GM10248 (cell line): Measurements from ENCODE around the gene ZNF831.

Experiments
- CTCF ChIA-PET: fragments of 300-600 bp; sonication (Branson Sonifier 250); formaldehyde crosslinking; extraction: SDS; loops from one replicate; lab custom pipeline; 2021; ENCODE audit warnings: antibody characterized with exemption; lab: Yijun Ruan, JAX
- POLR2A ChIA-PET: fragments of 350-650 bp; sonication (Branson Sonifier 250); formaldehyde crosslinking; extraction: SDS; loops from one replicate; lab custom pipeline; 2020; ENCODE audit warnings: antibody characterized with exemption; lab: Yijun Ruan, JAX
- DNase-seq: peaks from one replicate; pipeline ENCODE4 v3.0.0; 2012; ENCODE audit errors: extremely low spot score
- TF ChIP-seq, protein P1 (sequence below): IDR thresholded peaks from 2 replicates; pipeline ENCODE4 v1.5.1; 2012; ENCODE audit warnings: mild to moderate bottlenecking, low read depth; ENCODE audit errors: extremely low read depth, missing control alignments, control extremely low read depth

ZNF831 gene

DNA sequence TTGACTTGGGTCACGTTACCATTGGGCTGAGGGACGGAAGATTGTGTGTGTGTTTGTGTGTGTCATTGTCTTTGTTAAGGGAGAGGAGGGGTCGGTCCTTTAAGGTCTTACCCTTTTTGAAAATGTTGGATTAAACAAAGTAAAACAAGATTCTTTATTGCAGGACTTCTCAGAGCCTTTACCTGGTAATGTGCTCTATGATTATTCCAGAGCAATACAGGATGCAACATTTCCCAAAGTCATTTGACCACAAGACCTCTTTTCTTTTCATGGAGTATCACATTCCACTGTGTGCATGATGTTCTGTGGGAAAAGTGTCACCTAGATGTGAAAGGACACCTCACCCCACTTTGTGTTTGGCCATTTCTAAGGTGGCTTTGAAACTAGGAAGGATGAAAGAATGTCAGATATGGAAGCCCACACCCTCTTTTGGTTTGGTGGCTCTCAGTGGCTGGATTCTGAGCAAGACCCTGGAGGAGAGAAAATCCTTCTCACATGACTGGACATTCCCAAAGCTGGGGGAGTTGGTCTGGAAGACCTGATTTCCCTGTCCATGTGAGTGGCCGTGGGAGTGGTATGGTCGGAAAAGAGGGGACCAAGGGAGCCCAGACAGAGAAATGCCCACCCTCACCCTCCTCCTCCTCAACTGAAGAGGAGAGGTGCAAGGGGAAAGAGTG is 18.2 kb upstream of the ZNF831 start:
- DNase-seq: no peak
- CTCF ChIA-PET: no interaction called here
- POLR2A ChIA-PET: no interaction called here
- TF ChIP-seq, protein P1, sequence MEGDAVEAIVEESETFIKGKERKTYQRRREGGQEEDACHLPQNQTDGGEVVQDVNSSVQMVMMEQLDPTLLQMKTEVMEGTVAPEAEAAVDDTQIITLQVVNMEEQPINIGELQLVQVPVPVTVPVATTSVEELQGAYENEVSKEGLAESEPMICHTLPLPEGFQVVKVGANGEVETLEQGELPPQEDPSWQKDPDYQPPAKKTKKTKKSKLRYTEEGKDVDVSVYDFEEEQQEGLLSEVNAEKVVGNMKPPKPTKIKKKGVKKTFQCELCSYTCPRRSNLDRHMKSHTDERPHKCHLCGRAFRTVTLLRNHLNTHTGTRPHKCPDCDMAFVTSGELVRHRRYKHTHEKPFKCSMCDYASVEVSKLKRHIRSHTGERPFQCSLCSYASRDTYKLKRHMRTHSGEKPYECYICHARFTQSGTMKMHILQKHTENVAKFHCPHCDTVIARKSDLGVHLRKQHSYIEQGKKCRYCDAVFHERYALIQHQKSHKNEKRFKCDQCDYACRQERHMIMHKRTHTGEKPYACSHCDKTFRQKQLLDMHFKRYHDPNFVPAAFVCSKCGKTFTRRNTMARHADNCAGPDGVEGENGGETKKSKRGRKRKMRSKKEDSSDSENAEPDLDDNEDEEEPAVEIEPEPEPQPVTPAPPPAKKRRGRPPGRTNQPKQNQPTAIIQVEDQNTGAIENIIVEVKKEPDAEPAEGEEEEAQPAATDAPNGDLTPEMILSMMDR: no peak

DNA sequence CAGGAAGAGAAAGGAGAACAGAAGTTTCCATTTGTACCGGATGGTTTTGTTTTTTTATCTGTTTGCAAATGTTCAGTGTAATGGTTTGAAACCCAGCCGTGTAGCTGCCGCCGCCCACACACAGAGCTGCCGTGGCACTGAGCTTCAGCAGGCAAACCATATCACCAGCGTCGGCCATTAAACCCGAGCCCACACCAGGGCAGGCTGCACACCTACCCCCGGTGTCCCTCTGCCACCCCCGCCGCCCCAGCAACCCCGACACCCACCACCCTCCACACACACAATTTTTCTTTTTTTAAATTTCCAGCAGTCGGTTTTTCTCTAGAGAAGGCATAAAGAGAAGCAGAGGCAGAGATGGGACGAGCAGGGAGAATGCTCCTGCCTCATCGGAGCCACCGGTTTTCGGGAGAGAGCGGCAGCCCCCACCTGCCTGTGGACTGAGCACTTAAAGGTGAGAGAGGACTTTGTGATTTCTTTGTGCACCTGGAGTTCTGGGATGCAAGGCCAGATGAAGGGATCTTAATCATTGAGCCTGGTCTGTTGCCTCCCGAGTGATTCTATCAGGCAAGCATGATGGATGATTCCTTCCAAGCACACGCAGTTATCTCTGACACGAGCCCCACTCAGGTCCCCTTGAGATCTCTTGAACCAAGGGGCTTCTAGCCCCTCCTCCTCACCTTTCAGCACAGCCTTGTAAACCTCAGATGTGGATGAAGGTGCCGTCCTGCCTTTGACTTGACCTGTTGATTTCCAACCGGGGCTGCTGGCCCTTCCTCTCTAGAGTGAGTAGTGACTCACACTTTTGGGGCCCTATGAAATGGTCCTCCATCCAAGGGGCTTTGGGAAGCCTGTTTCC is 17.5 kb upstream of the ZNF831 start:
- ChIA-PET CTCF (interaction anchor here (1.2 to 1.4 kb wide), 2 partner anchors 13 to 61 kb away, joined by 3 to 5 read pairs; no protein-coding TSS in a partner anchor), POLR2A (no interaction called here)
- TF ChIP-seq, protein P1: no peak
- DNase-seq: peak; percentile 60

DNA sequence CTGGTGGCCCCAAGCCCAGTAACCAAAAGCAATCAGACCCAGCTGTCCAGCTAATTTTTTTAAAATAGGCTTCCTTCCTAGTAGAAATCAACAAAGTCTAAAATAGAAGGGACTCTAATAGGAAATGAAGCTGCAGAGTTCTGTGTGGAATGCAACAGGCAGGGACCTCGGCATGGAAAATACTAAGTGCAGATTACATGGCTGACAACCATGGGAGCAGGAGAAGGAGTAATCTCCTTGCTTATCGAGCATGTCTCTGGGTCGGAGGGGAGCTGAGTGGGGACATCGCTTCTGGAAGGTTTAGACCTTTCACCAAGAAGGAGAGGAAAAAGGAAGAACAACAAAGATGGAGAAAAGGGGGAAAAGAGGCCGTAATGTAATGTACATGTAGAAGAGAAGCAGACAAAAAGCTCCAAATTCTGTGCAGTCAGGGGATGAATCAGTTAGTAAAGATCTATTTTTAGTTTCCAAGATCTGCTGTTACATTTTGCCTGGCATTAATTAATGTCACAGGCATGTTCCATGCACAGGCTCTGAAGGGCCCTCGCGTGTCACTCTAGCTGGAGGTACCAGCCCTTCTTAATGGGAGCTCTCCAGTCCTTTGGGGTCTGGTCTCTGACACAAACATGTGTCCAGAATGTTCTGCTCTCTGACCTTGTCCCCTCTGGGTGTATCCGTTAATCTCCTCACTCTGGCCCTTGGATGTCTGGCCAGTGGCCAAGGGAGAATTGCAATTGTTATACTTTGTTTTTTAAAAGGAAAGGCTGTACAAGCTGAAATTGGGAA is 16.6 kb upstream of the ZNF831 start:
- POLR2A ChIA-PET: no interaction called here
- TF ChIP-seq, protein P1: no peak
- no peak for DNase-seq
- CTCF ChIA-PET: interaction anchor here (1.2 to 1.4 kb wide), 3 partner anchors 12 to 61 kb away, joined by 3 to 5 read pairs (median 3); no protein-coding TSS in a partner anchor

DNA sequence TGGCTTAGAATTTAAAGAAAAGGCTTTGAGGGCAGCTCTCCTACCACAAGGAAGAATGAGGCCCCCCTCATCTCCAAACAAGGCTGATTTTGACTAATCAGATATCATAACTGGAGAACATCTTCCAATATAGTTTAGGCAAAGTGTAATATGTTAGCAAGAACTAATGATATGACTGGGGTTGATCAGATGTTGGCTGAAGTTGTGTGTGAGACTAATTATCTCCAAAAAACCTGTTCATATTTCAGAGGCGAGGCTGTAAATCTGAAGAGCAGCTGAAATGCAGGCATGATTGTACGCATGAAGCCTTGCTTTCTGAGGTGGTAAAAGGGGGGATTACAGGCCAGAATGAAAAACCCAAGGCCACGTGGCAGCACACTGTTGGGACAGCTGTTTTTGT is 16.0 kb upstream of the ZNF831 start:
- POLR2A ChIA-PET: no interaction called here
- DNase-seq: no peak
- CTCF ChIA-PET: interaction anchor here (1.2 to 1.4 kb wide), 3 partner anchors 12 to 60 kb away, joined by 3 to 5 read pairs (median 3); no protein-coding TSS in a partner anchor
- TF ChIP-seq, protein P1: no peak

DNA sequence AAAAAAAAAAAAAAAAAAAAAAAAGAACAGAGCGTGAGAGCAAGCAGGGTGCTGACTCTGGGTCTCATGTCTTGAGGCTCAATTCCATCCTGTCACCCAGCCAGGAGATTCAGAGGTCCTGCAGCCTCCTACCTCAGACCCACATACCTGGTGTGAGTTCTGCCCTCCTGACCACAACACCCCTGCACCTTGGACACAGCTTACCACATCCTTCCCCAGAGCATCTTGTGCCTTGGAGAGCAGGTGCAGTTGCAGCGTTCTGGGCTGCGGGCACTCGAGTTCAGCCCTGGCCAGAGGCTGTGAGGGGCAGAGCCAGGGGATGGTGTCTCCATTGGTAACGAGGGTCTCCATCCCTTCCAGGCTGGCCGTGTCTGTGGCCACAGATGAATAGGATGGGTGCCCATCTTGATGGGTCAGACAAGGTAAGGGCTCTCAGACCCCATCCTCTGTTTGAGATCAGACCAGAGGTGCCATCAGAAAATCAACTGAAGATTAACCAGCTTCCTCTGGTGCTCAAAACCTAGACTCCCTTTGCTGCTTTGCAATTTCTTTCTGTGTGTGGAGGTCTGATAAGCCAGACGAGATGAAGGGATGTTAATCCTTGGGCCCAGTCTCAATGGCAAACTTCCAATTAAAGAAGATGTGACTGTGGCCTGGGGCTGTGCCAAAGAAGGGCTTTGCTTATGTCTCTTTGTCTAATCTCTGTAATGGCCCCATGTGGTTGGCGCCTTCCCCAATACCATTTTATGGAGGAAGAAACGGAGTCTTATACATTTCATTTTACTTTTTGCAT is 14.7 kb upstream of the ZNF831 start:
- DNase-seq: no peak
- CTCF ChIA-PET: interaction anchor here (1.3 kb wide), 1 partner anchor 49 kb away, joined by 3 read pairs; no protein-coding TSS in a partner anchor
- TF ChIP-seq, protein P1: no peak
- POLR2A ChIA-PET: no interaction called here
